ENCODE measurements around the gene PAPOLG. TPM values are rescaled to one million over a fixed set of nuclear protein-coding genes. Genes with fewer than 3 reads are reported as not detected.

PAPOLG gene
- total and polyA plus RNA-seq, 2 of the 13 experiments (the other 11 are each of a cell fraction or from before 2014, with no cell fraction given): 10.1 to 10.4 TPM

GRCh38 chr2:60756097-60757087 lies at the start of gene PAPOLG (continued):
- peak; percentile 76 for TF ChIP-seq HNF1B (CRISPR knock-in tag; IDR thresholded peaks at IDR 0.05)
- peak; percentile 48; the same call in 1 of the 2 replicates for TF ChIP-seq ELF3 (CRISPR knock-in tag; IDR thresholded peaks at IDR 0.05)
- peak; percentile 98 for TF ChIP-seq DRAP1 (CRISPR knock-in tag; IDR thresholded peaks at IDR 0.05)
- TF ChIP-seq RFX1 (IDR thresholded peaks at IDR 0.05): no peak
- TF ChIP-seq RXRA (CRISPR knock-in tag; IDR thresholded peaks at IDR 0.05): peak; percentile 33; the same call in 1 of the 2 replicates
- no peak for TF ChIP-seq E2F5 (CRISPR knock-in tag; conservative IDR thresholded peaks at IDR 0.05)
- TF ChIP-seq ZNF253 (CRISPR knock-in tag; IDR thresholded peaks at IDR 0.05; ENCODE audit: borderline replicate concordance): no peak
- no peak for TF ChIP-seq ATF3 (CRISPR knock-in tag; IDR thresholded peaks at IDR 0.05)
- no peak for TF ChIP-seq RERE (CRISPR knock-in tag; IDR thresholded peaks at IDR 0.05; ENCODE audit: low read depth)
- no peak for TF ChIP-seq ARNT (IDR thresholded peaks at IDR 0.05)
- no peak for TF ChIP-seq SETDB1 (CRISPR knock-in tag; IDR thresholded peaks at IDR 0.05; ENCODE audit: borderline replicate concordance)
- no peak for TF ChIP-seq ZNF225 (CRISPR knock-in tag; IDR thresholded peaks at IDR 0.05)
- no peak for TF ChIP-seq ZNF12 (CRISPR knock-in tag; IDR thresholded peaks at IDR 0.05)
- no peak for TF ChIP-seq ZBTB44 (CRISPR knock-in tag; IDR thresholded peaks at IDR 0.05)
- no peak for TF ChIP-seq SAFB2 (CRISPR knock-in tag; IDR thresholded peaks at IDR 0.05; ENCODE audit: borderline replicate concordance, low read depth)
- no peak; the same call in 1 of the 2 replicates for TF ChIP-seq MXD1 (CRISPR knock-in tag; IDR thresholded peaks at IDR 0.05)
- no peak for TF ChIP-seq WIZ (CRISPR knock-in tag; IDR thresholded peaks at IDR 0.05)
- no peak for TF ChIP-seq TOE1 (CRISPR knock-in tag; IDR thresholded peaks at IDR 0.05)

Data from HepG2 (cell line).